ENCODE measurements around the gene AUNIP.

The AUNIP gene

GRCh38 chr1:25854554-25854953 is 4.7 kb downstream of the AUNIP start:
- peaks cover 8% of the 10 kb centered on the region for H3K4me1 ChIP-seq (ENCODE audit: insufficient read depth, low read length, severe bottlenecking)
- TF ChIP-seq EZH2 (IDR thresholded peaks at IDR 0.05; ENCODE audit: borderline replicate concordance, low read length) (no peak), CTCF (IDR thresholded peaks at IDR 0.05; ENCODE audit: low read length) (no peak)
- no peak overlapping the region for H3K4me3 ChIP-seq (ENCODE audit: low read depth, low read length, poor library complexity, severe bottlenecking)
- no peaks in the 10 kb centered on the region for H3K27me3 ChIP-seq (ENCODE audit: insufficient read depth, low read length)
- no peaks in the 10 kb centered on the region; the same call in 1 of the 2 replicates for H3K36me3 ChIP-seq (ENCODE audit: insufficient read depth, low read length)
- H3K9me2 ChIP-seq (ENCODE audit: low read depth, low read length): no peaks in the 10 kb centered on the region
- H3F3A ChIP-seq (ENCODE audit: insufficient read depth, low read length): no peaks in the 10 kb centered on the region
- peaks cover 20% of the 10 kb centered on the region for H3K79me2 ChIP-seq (ENCODE audit: insufficient read depth, low read length)
- no peak overlapping the region for H2AFZ ChIP-seq (ENCODE audit: low read length)
- no peak overlapping the region for H3K27ac ChIP-seq (ENCODE audit: low read depth, low read length, poor library complexity, severe bottlenecking)
- no peaks in the 10 kb centered on the region for H3K9me3 ChIP-seq (ENCODE audit: low read length)
- H3K9ac ChIP-seq (ENCODE audit: low read length): no peak overlapping the region
- no peak overlapping the region for H3K4me2 ChIP-seq (ENCODE audit: low read length)
- no peaks in the 10 kb centered on the region for H4K20me1 ChIP-seq (ENCODE audit: insufficient read depth, low read length)

DNA sequence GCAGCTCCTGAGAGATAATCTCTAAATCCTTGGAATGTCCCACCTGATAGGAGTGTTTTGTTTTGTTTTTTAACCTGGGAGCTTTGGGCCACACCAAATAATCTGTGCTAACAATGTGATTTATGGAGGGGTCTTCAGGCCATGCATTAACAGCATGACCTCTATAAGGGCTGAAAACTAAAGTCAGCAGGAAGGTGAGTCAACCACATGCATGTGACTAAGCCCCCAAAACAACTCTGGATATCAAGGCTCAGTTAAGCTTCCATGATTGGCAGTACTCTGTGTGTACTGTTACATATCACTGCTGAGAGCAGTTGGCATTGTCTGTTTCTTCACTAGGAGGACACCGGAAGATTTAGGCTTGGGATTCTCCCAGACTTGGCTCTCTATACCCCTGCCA is 10.7 kb downstream of the AUNIP start:
- H3K4me2 ChIP-seq (ENCODE audit: low read length): no peak overlapping the region
- H4K20me1 ChIP-seq (ENCODE audit: insufficient read depth, low read length): no peaks in the 10 kb centered on the region
- H3K36me3 ChIP-seq (ENCODE audit: insufficient read depth, low read length): no peaks in the 10 kb centered on the region; the same call in 1 of the 2 replicates
- H3K4me3 ChIP-seq (ENCODE audit: low read depth, low read length, poor library complexity, severe bottlenecking): no peak overlapping the region
- no peak for TF ChIP-seq CTCF (IDR thresholded peaks at IDR 0.05; ENCODE audit: low read length)
- TF ChIP-seq EZH2 (IDR thresholded peaks at IDR 0.05; ENCODE audit: borderline replicate concordance, low read length): no peak
- H3K79me2 ChIP-seq (ENCODE audit: insufficient read depth, low read length): 0 out of 2 replicates have a peak, but pooled peaks cover 4% of the 10 kb centered on the region
- H3K27ac ChIP-seq (ENCODE audit: low read depth, low read length, poor library complexity, severe bottlenecking): no peak overlapping the region
- H3K9ac ChIP-seq (ENCODE audit: low read length): no peak overlapping the region
- H3K4me1 ChIP-seq (ENCODE audit: insufficient read depth, low read length, severe bottlenecking): peaks cover 21% of the 10 kb centered on the region
- H3F3A ChIP-seq (ENCODE audit: insufficient read depth, low read length): no peaks in the 10 kb centered on the region
- no peaks in the 10 kb centered on the region for H3K9me3 ChIP-seq (ENCODE audit: low read length)
- no peaks in the 10 kb centered on the region for H3K27me3 ChIP-seq (ENCODE audit: insufficient read depth, low read length)
- no peak overlapping the region for H2AFZ ChIP-seq (ENCODE audit: low read length)
- no peaks in the 10 kb centered on the region for H3K9me2 ChIP-seq (ENCODE audit: low read depth, low read length)

- Histone ChIP-seq H3K9me2 (ENCODE audit: low read depth, low read length) (no peaks in the 10 kb centered on the region), H3K4me1 (ENCODE audit: insufficient read depth, low read length, severe bottlenecking) (peaks cover 21% of the 10 kb centered on the region), H3F3A (ENCODE audit: insufficient read depth, low read length) (no peaks in the 10 kb centered on the region), H3K4me3 (ENCODE audit: low read depth, low read length, poor library complexity, severe bottlenecking) (no peak overlapping the region), H3K4me2 (ENCODE audit: low read length) (no peak overlapping the region), H3K9ac (ENCODE audit: low read length) (no peak overlapping the region), H3K79me2 (ENCODE audit: insufficient read depth, low read length) (0 out of 2 replicates have a peak, but pooled peaks cover 4% of the 10 kb centered on the region), H3K27ac (ENCODE audit: low read depth, low read length, poor library complexity, severe bottlenecking) (no peak overlapping the region), H3K27me3 (ENCODE audit: insufficient read depth, low read length) (no peaks in the 10 kb centered on the region), H4K20me1 (ENCODE audit: insufficient read depth, low read length) (no peaks in the 10 kb centered on the region), H3K9me3 (ENCODE audit: low read length) (no peaks in the 10 kb centered on the region), H3K36me3 (ENCODE audit: insufficient read depth, low read length) (no peaks in the 10 kb centered on the region; the same call in 1 of the 2 replicates), H2AFZ (ENCODE audit: low read length) (no peak overlapping the region)
- TF ChIP-seq CTCF (IDR thresholded peaks at IDR 0.05; ENCODE audit: low read length) (no peak), EZH2 (IDR thresholded peaks at IDR 0.05; ENCODE audit: borderline replicate concordance, low read length) (no peak)
These were observed 11.3 kb downstream of the AUNIP start for GRCh38 chr1:25847929-25848328.
